ENCODE results near the gene TNNT3. TPM values are rescaled to one million over a fixed set of nuclear protein-coding genes. Genes with fewer than 3 reads are reported as not detected.

The TNNT3 gene
- total RNA-seq, 2 donors from 2014 or later: 4.5 to 8.4 TPM

GRCh38 chr11:1912289-1912878 is 7.1 kb upstream of the TNNT3 start:
- intact Hi-C loops (cut with DNase I): loop anchor here (2.0 kb wide), 1 partner anchor 22 kb away; no protein-coding TSS in a partner anchor
- 79% methylated on average over 13 of the region's 13 CpGs for WGBS
- Histone ChIP-seq H3K4me3 (no peak overlapping the region), H3K27ac (no peak overlapping the region), H3K9me3 (no peaks in the 10 kb centered on the region), H3K27me3 (replicated peaks; ENCODE audit: insufficient read depth) (no peaks in the 10 kb centered on the region), H3K4me1 (replicated peaks) (no peaks in the 10 kb centered on the region), H3K36me3 (no peaks in the 10 kb centered on the region)
- DNase-seq (ENCODE audit: low spot score): no peak
- TF ChIP-seq CTCF (IDR thresholded peaks at IDR 0.05) (no peak), POLR2A (IDR thresholded peaks at IDR 0.05) (no peak), POLR2AphosphoS5 (IDR thresholded peaks at IDR 0.05) (no peak)

- no peak overlapping the region for H3K4me3 ChIP-seq
- no peaks in the 10 kb centered on the region for H3K36me3 ChIP-seq
- no peaks in the 10 kb centered on the region for H3K4me1 ChIP-seq (replicated peaks)
- TF ChIP-seq POLR2A (IDR thresholded peaks at IDR 0.05) (no peak), POLR2AphosphoS5 (IDR thresholded peaks at IDR 0.05) (no peak), CTCF (IDR thresholded peaks at IDR 0.05) (no peak)
- H3K27ac ChIP-seq: no peak overlapping the region
- intact Hi-C loops (cut with DNase I): loop anchor here (2.0 kb wide), 1 partner anchor 21 kb away; no protein-coding TSS in a partner anchor
- no peaks in the 10 kb centered on the region for H3K27me3 ChIP-seq (replicated peaks; ENCODE audit: insufficient read depth)
- 88% methylated on average over 31 of the region's 31 CpGs for WGBS
- no peaks in the 10 kb centered on the region for H3K9me3 ChIP-seq
- no peak for DNase-seq (ENCODE audit: low spot score)
These were observed 6.0 kb upstream of the TNNT3 start for GRCh38 chr11:1913271-1914060.

- Histone ChIP-seq H3K4me3 (no peak overlapping the region), H3K27ac (no peak overlapping the region), H3K27me3 (replicated peaks; ENCODE audit: insufficient read depth) (no peaks in the 10 kb centered on the region), H3K9me3 (no peaks in the 10 kb centered on the region), H3K4me1 (replicated peaks) (no peaks in the 10 kb centered on the region), H3K36me3 (no peaks in the 10 kb centered on the region)
- no peak for DNase-seq (ENCODE audit: low spot score)
- TF ChIP-seq POLR2A (IDR thresholded peaks at IDR 0.05): no peak
- no peak for TF ChIP-seq CTCF (IDR thresholded peaks at IDR 0.05)
- TF ChIP-seq POLR2AphosphoS5 (IDR thresholded peaks at IDR 0.05): no peak
- WGBS: 91% methylated on average over 2 of the region's 2 CpGs
- intact Hi-C loops (cut with DNase I): loop anchor here (5.0 kb wide), 1 partner anchor 33 kb away; no protein-coding TSS in a partner anchor
These were observed 3.7 kb upstream of the TNNT3 start for GRCh38 chr11:1915795-1916131.

- intact Hi-C loops (cut with DNase I): loop anchor here (5.0 kb wide), 1 partner anchor 34 kb away; no protein-coding TSS in a partner anchor
- Histone ChIP-seq H3K9me3 (no peaks in the 10 kb centered on the region), H3K27me3 (replicated peaks; ENCODE audit: insufficient read depth) (no peaks in the 10 kb centered on the region), H3K36me3 (no peaks in the 10 kb centered on the region), H3K4me1 (replicated peaks) (no peaks in the 10 kb centered on the region), H3K4me3 (no peak overlapping the region), H3K27ac (no peak overlapping the region)
- DNase-seq (ENCODE audit: low spot score): no peak
- no peak for TF ChIP-seq CTCF (IDR thresholded peaks at IDR 0.05)
- TF ChIP-seq POLR2AphosphoS5 (IDR thresholded peaks at IDR 0.05): no peak
- TF ChIP-seq POLR2A (IDR thresholded peaks at IDR 0.05): no peak
- 87% methylated on average over 14 of the region's 14 CpGs for WGBS
These were observed 3.1 kb upstream of the TNNT3 start for GRCh38 chr11:1916132-1916985.

All from prostate gland (tissue), 2 donors.